Transverse colon (tissue), 4 donors: ENCODE measurements around the gene ABCC10. TPM values are rescaled to one million over a fixed set of nuclear protein-coding genes. Genes with fewer than 3 reads are reported as not detected.

ENCODE experiments used
- DNase-seq: peaks from one replicate; pipeline ENCODE4 v3.0.0-alpha.2; 2019
- H3K27ac ChIP-seq, 4 donors: fragments of 200-600 bp; sonication (generic); 2 replicates each; pipeline ENCODE4 v1.5.1; 2016 to 2018; ENCODE audit warnings: inconsistent platforms in 4 of 4
- H3K27me3 ChIP-seq: fragments of 200-600 bp; sonication (generic); 2 replicates; pipeline ENCODE4 v1.5.1; 2017; ENCODE audit warnings: inconsistent platforms
- H3K36me3 ChIP-seq, 4 donors: fragments of 200-600 bp; sonication (generic); 2 replicates each; pipeline ENCODE4 v1.5.1; 2017 to 2019; ENCODE audit warnings: inconsistent platforms in 4 of 4
- H3K4me1 ChIP-seq, 4 donors: fragments of 200-600 bp; sonication (generic); 2 replicates each; pipeline ENCODE4 v1.5.1; 2017 to 2020; ENCODE audit warnings: inconsistent platforms in 4 of 4
- H3K4me3 ChIP-seq, 4 donors: fragments of 200-600 bp; sonication (generic); 1 replicate in 1 of 4; 2 replicates in 3 of 4; pipeline versions ENCODE4 v1.5.1 to v1.6.1; 2017 to 2019; ENCODE audit warnings: inconsistent platforms in 4 of 4
- H3K9me3 ChIP-seq, 2 donors: fragments of 200-600 bp; sonication (generic); 2 replicates each; pipeline ENCODE4 v1.5.1; 2017 to 2019; ENCODE audit warnings: inconsistent platforms in 2 of 2
- EP300 ChIP-seq: sonication (generic); formaldehyde crosslinking; IDR thresholded peaks from one replicate; pipeline ENCODE4 v1.6.1; 2017; ENCODE audit warnings: antibody characterized with exemption, low read depth
- POLR2A ChIP-seq: fragments of 450-650 bp; IDR thresholded peaks from one replicate; pipeline ENCODE4 v1.6.1; 2016; ENCODE audit warnings: antibody characterized with exemption, mild to moderate bottlenecking, moderate library complexity
- POLR2AphosphoS5 ChIP-seq, 3 donors: sonication (generic); formaldehyde crosslinking; IDR thresholded peaks; one replicate each; pipeline ENCODE4 v1.6.1; 2016; ENCODE audit warnings: antibody characterized with exemption in 3 of 3
- WGBS, 2 donors: methylation state at CpG; one replicate each; pipeline ENCODE4 v1.1.5; 2018; ENCODE audit warnings: low coverage in 1 of 2; 5-methylcytosine and 5-hydroxymethylcytosine counted together
- in situ Hi-C, 4 donors: fragments of 200-750 bp; cut with MboI; loops; one replicate each; pipeline versions ENCODE4 v1.15.0 to v1.15.1; 2017; ENCODE audit warnings: low sequenced_read_pairs in 3 of 4, low pct_ligation_motif_present in 1 of 4, low pct_unique_long_range_greater_than_20kb in 1 of 4
- intact Hi-C: fragments of 100-400 bp; cut with DNase I; formaldehyde crosslinking; loops from one replicate; pipeline ENCODE4 v1.15.1; 2023; ENCODE audit warnings: low total_unique reads
- total RNA-seq, 4 donors: library from RNA; depleted of rRNA; stranded (reverse); fragments of >200 nt; gene quantifications; one replicate each; pipeline ENCODE4 v1.1.0, GENCODE V29; 2016
- TF ChIP-seq, protein P1 (sequence below), 5 experiments: fragments of 200-600 bp in 3 of 5; fragments of 450-650 bp in 2 of 5; sonication (generic) in 3 of 5; IDR thresholded peaks; 1 replicate in 2 of 5; 2 replicates in 3 of 5; pipeline ENCODE4 v1.5.1; 2016 to 2017; ENCODE audit warnings: antibody characterized with exemption in 5 of 5, inconsistent platforms in 3 of 5, mild to moderate bottlenecking in 2 of 5, moderate library complexity in 1 of 5

Gene ABCC10
- total RNA-seq, 4 donors from 2014 or later: 28.0 to 56.9 (median 33.7) TPM

GRCh38 chr6:43471399-43471798, 44.1 kb downstream of the ABCC10 start:
- Histone ChIP-seq H3K27me3 (peaks cover 8% of the 10 kb centered on the region), H3K9me3 (no peaks in the 10 kb centered on the region), H3K4me3 (no peak overlapping the region), H3K27ac (no peak overlapping the region), H3K4me1 (no peaks in the 10 kb centered on the region), H3K36me3 (no peaks in the 10 kb centered on the region)
- DNase-seq: no peak
- intact Hi-C loops (no loop called here), in situ Hi-C loops (no loop called here)
- 57% methylated on average over 1 of the region's 1 CpG; no CpG with 5 or more reads in 1 of the 2 donors for WGBS, 2 donors
- no peak for TF ChIP-seq EP300
- TF ChIP-seq POLR2A: no peak
- TF ChIP-seq, protein P1, sequence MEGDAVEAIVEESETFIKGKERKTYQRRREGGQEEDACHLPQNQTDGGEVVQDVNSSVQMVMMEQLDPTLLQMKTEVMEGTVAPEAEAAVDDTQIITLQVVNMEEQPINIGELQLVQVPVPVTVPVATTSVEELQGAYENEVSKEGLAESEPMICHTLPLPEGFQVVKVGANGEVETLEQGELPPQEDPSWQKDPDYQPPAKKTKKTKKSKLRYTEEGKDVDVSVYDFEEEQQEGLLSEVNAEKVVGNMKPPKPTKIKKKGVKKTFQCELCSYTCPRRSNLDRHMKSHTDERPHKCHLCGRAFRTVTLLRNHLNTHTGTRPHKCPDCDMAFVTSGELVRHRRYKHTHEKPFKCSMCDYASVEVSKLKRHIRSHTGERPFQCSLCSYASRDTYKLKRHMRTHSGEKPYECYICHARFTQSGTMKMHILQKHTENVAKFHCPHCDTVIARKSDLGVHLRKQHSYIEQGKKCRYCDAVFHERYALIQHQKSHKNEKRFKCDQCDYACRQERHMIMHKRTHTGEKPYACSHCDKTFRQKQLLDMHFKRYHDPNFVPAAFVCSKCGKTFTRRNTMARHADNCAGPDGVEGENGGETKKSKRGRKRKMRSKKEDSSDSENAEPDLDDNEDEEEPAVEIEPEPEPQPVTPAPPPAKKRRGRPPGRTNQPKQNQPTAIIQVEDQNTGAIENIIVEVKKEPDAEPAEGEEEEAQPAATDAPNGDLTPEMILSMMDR (IDR thresholded peaks at IDR 0.05): no peak
- TF ChIP-seq POLR2AphosphoS5 (IDR thresholded peaks at IDR 0.05): no peak

DNA sequence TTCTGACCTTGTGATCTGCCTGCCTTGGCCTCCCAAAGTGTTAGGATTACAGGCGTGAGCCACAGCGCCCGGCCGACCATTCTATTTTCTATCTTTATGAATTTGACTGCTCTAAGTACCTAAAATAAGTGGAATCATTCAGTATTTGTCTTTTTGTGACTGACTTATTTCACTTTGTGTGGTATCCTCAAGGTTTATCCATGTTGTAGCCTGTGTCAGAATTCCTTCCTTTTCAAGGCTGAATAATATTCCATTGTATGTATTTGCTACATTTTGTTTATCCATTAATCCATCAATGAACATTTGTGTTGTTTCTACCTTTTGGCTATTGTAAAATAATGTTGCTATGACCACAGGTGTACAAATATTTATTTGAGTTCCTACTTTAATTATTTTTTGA, 45.2 kb downstream of the ABCC10 start:
- Histone ChIP-seq H3K36me3 (no peaks in the 10 kb centered on the region), H3K4me1 (peaks cover 0 to 6% (median 2%) of the 10 kb centered on the region in 4 donors), H3K4me3 (no peak overlapping the region), H3K9me3 (no peaks in the 10 kb centered on the region), H3K27me3 (peaks cover 5% of the 10 kb centered on the region), H3K27ac (no peak overlapping the region)
- 96 to 100% methylated on average over 2 to 4 of the region's 4 CpGs for WGBS, 2 donors
- DNase-seq: no peak
- in situ Hi-C loops: no loop called here
- intact Hi-C loops: no loop called here
- TF ChIP-seq, protein P1 (IDR thresholded peaks at IDR 0.05): no peak
- TF ChIP-seq EP300 (no peak), POLR2AphosphoS5 (IDR thresholded peaks at IDR 0.05) (no peak), POLR2A (no peak)

GRCh38 chr6:43475516-43475915, 48.2 kb downstream of the ABCC10 start:
- TF ChIP-seq POLR2AphosphoS5 (IDR thresholded peaks at IDR 0.05): no peak
- TF ChIP-seq EP300: no peak
- TF ChIP-seq POLR2A: no peak
- TF ChIP-seq, protein P1 (IDR thresholded peaks at IDR 0.05): no peak
- Histone ChIP-seq H3K9me3 (no peaks in the 10 kb centered on the region), H3K36me3 (no peaks in the 10 kb centered on the region), H3K4me3 (no peak overlapping the region), H3K27me3 (no peaks in the 10 kb centered on the region), H3K27ac (no peak overlapping the region), H3K4me1 (peaks cover 7 to 20% (median 13%) of the 10 kb centered on the region in 4 donors)
- 82 to 100% methylated on average over 1 to 6 of the region's 6 CpGs for WGBS, 2 donors
- intact Hi-C loops: no loop called here
- no peak for DNase-seq
- in situ Hi-C loops: no loop called here

DNA sequence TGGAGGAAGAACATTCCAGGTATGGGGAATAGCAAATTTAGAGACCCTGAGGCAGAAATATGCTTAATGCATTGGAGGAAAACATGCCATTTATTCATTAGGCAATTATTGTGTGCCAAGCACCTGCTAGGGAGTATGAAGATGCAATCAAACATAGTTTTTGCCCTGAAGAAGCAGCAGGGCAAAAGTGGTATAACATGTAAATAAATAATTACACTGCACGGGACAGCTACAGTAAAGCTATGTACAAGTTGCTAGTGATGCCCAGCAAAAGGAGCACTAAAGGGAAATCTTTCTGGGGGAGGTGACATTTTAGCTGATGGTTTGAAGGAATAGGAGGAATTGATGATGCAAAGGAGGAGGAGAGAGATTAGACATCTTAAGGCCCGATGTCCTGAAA, 49.4 kb downstream of the ABCC10 start:
- no peak for DNase-seq
- intact Hi-C loops: no loop called here
- TF ChIP-seq EP300 (no peak), POLR2AphosphoS5 (IDR thresholded peaks at IDR 0.05) (no peak), POLR2A (no peak)
- TF ChIP-seq, protein P1 (IDR thresholded peaks at IDR 0.05): no peak
- Histone ChIP-seq H3K4me1 (peaks cover 7 to 22% (median 13%) of the 10 kb centered on the region in 4 donors), H3K9me3 (no peaks in the 10 kb centered on the region), H3K27ac (peak overlapping the region; percentile 81 to 87 (median 84)), H3K36me3 (no peaks in the 10 kb centered on the region), H3K4me3 (peak overlapping the region in 3 of 4 donors; percentile 65 to 77 (median 74)), H3K27me3 (no peaks in the 10 kb centered on the region)
- in situ Hi-C loops: no loop called here
- 10 to 30% methylated on average over 2 of the region's 2 CpGs for WGBS, 2 donors
